Tibial artery (tissue), 4 donors: ENCODE measurements around the gene C6.

ENCODE experiments used
- DNase-seq, 2 donors: peaks; one replicate each; pipeline ENCODE4 v3.0.0-alpha.2; 2019
- H3K27ac ChIP-seq, 2 donors: fragments of 200-600 bp; sonication (generic) in 1 of 2; 1 replicate in 1 of 2; 2 replicates in 1 of 2; pipeline ENCODE4 v1.5.1; 2018 to 2019; ENCODE audit warnings: mild to moderate bottlenecking in 1 of 2
- H3K27me3 ChIP-seq, 2 donors: fragments of 200-600 bp; sonication (generic) in 1 of 2; one replicate each; pipeline versions ENCODE4 v1.5.1 to v1.6.0; 2016 to 2019
- H3K36me3 ChIP-seq, 3 donors: fragments of 200-600 bp; sonication (generic) in 2 of 3; one replicate each; pipeline ENCODE4 v1.5.1; 2016 to 2019; ENCODE audit warnings: mild to moderate bottlenecking in 2 of 3
- H3K4me1 ChIP-seq, 4 donors: fragments of 200-600 bp; sonication (generic) in 2 of 4; 1 replicate in 3 of 4; 2 replicates in 1 of 4; pipeline ENCODE4 v1.5.1; 2016 to 2019
- H3K4me3 ChIP-seq, 2 donors: fragments of 200-600 bp; sonication (generic) in 1 of 2; 1 replicate in 1 of 2; 2 replicates in 1 of 2; pipeline ENCODE4 v1.5.1; 2018 to 2019; ENCODE audit warnings: mild to moderate bottlenecking in 2 of 2
- H3K9me3 ChIP-seq, 3 donors: fragments of 200-600 bp; sonication (generic) in 1 of 3; one replicate each; pipeline ENCODE4 v1.5.1; 2016 to 2019
- CTCF ChIP-seq, 2 experiments: fragments of 200-600 bp in 1 of 2; fragments of 450-650 bp in 1 of 2; IDR thresholded peaks; one replicate each; pipeline ENCODE4 v1.5.1; 2017 to 2019; ENCODE audit warnings: antibody characterized with exemption in 2 of 2, mild to moderate bottlenecking in 1 of 2, moderate library complexity in 1 of 2
- intact Hi-C: fragments of 100-400 bp; cut with DNase I; formaldehyde crosslinking; loops from one replicate; pipeline ENCODE4 v1.15.0; 2023; ENCODE audit warnings: low total_unique reads

Gene C6

DNA sequence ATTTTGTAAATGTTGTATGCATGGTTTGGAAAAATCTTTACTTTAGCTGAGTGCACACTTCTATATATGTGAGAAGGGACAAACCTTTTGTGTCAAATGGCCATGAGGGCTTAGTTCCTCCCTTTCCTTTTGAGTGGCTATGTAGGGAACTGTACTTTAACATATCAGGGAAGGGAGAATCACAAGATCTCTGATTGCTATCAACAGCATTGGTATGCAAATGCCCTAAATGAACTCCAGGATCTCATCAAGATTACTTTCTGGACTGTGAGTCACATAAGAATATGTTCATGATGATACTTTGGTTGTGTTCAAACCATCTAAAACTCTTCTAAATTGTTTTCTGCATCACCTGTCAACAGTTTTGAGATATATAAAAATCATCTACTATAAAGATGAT, 111.0 kb downstream of the C6 start:
- H3K9me3 ChIP-seq, result no peaks in the 10 kb centered on the region
- no peaks in the 10 kb centered on the region for H3K4me1 ChIP-seq
- no peaks in the 10 kb centered on the region for H3K36me3 ChIP-seq
- TF ChIP-seq CTCF (IDR thresholded peaks at IDR 0.05), result no peak
- no peak for DNase-seq
- H3K4me3 ChIP-seq, result no peak overlapping the region
- intact Hi-C loops, result no loop called here
- no peaks in the 10 kb centered on the region for H3K27me3 ChIP-seq
- no peak overlapping the region for H3K27ac ChIP-seq

DNA sequence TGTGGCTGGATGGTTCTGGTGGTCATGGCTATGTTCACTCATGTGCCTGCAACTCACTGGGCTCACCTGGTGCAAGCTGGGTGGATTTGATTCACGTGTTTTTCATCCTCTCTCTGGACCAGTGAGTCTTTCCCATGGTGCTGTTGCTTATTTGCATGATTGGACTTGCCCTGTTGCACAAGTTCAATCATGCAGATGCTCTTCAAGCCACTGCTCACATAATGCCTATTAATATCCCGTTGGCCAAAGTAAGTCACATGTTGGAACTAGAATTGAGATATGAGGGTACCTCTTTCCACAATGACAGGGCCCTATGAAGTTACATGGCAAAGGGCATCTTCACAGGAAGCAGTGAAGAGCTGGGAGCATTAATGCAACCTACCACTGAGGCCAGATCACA, 115.7 kb downstream of the C6 start:
- H3K9me3 ChIP-seq, result no peaks in the 10 kb centered on the region

DNA sequence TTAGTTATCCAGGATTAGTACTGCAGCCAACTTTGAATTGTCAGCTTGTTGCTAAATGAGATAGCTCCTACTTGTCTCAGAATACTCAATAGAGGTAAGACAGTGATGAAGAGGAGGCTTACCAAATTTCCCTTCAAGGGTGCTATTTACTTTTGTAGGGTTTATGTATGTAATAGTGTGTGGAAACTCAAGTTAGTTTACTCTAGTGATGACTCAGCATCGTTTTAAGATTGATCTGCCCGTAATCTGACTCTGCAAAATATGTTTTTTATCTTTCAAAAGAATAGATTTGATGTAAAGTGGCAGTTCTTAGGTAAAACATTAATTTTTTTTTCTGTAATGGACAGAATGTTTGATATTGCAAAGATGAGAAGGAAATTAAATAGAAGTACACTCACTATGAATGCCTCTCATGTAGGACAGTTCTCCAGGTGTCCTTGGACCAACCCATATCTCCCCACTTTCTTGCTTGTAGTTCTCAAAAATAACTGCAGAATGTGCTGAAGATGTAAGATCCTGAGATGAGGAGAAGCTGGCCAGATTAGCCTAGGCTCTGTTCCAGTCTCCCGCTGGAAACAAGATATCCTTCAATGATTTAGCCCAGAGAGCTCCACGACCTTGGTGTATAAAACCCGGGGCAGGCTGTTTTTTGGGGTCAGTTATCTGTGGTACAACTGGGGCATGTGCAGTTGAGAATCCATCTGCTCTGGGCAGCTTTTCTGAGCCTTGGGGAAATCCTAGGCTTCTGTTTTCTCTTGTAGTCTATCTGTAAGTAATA, 117.8 kb downstream of the C6 start:
- no peaks in the 10 kb centered on the region for H3K9me3 ChIP-seq
- intact Hi-C loops, result no loop called here
- H3K4me1 ChIP-seq, result no peaks in the 10 kb centered on the region
- no peak overlapping the region for H3K27ac ChIP-seq
- no peak for DNase-seq
- no peaks in the 10 kb centered on the region for H3K36me3 ChIP-seq
- TF ChIP-seq CTCF (IDR thresholded peaks at IDR 0.05), result no peak
- no peaks in the 10 kb centered on the region for H3K27me3 ChIP-seq
- H3K4me3 ChIP-seq, result no peak overlapping the region

More for the DNA sequence above, 115.7 kb downstream of the C6 start:
- no peak for TF ChIP-seq CTCF (IDR thresholded peaks at IDR 0.05)
- H3K4me1 ChIP-seq, result no peaks in the 10 kb centered on the region
- H3K27me3 ChIP-seq, result no peaks in the 10 kb centered on the region
- H3K36me3 ChIP-seq, result no peaks in the 10 kb centered on the region
- H3K4me3 ChIP-seq, result no peak overlapping the region
- intact Hi-C loops, result no loop called here
- H3K27ac ChIP-seq, result no peak overlapping the region
- no peak for DNase-seq

DNA sequence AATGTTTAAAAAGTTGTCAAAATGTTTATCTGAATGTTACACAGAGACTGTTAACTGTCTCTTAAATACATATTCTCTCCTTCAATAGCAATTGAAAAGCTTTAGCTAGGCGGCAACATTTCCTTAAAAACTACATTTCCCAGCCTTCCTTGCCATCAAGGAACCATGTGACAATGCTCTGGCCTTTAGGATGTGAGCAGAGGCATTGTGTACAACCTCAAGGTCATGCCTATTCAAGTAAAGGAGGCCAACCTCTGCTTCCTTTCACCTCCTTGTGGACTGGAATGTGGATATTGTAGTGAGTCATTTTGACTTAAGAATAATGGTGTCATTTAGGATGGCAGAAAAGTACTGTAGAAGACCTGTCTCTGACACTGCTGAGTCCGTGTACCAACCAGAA, 118.5 kb downstream of the C6 start:
- DNase-seq, result no peak
- intact Hi-C loops, result no loop called here
- TF ChIP-seq CTCF (IDR thresholded peaks at IDR 0.05), result no peak
- H3K27ac ChIP-seq, result no peak overlapping the region
- no peak overlapping the region for H3K4me3 ChIP-seq
- H3K27me3 ChIP-seq, result no peaks in the 10 kb centered on the region
- H3K9me3 ChIP-seq, result no peaks in the 10 kb centered on the region
- no peaks in the 10 kb centered on the region for H3K36me3 ChIP-seq
- no peaks in the 10 kb centered on the region for H3K4me1 ChIP-seq

- Histone ChIP-seq H3K27me3 (no peaks in the 10 kb centered on the region), H3K36me3 (no peaks in the 10 kb centered on the region), H3K4me3 (no peak overlapping the region), H3K9me3 (no peaks in the 10 kb centered on the region), H3K27ac (no peak overlapping the region), H3K4me1 (no peaks in the 10 kb centered on the region)
- intact Hi-C loops, result no loop called here
- TF ChIP-seq CTCF (IDR thresholded peaks at IDR 0.05), result no peak
- no peak for DNase-seq
Measured at GRCh38 chr5:41093803-41094202, 119.5 kb downstream of the C6 start.
